Left ventricle myocardium inferior (tissue), 1 donor: ENCODE measurements around the gene RAP1GAP2. TPM values are rescaled to one million over a fixed set of nuclear protein-coding genes. Genes with fewer than 3 reads are reported as not detected.
"Not testable (repeated sequence)": the region's sequence is repeated elsewhere in the genome, so short reads cannot be mapped to it uniquely, and the experiment has no call there.

ENCODE experiments used
- DNase-seq: peaks from one replicate; pipeline ENCODE4 v3.0.0-alpha.2; 2020
- H3K27ac ChIP-seq: fragments of 200-600 bp; replicated peaks from 2 replicates; pipeline ENCODE4 v1.8.0; 2021
- H3K27me3 ChIP-seq: fragments of 200-600 bp; 2 replicates; pipeline ENCODE4 v1.8.0; 2021; ENCODE audit warnings: low read depth
- H3K36me3 ChIP-seq: fragments of 200-600 bp; 2 replicates; pipeline ENCODE4 v1.8.0; 2021
- H3K4me1 ChIP-seq: fragments of 200-600 bp; 2 replicates; pipeline ENCODE4 v1.8.0; 2021
- H3K4me3 ChIP-seq: fragments of 200-600 bp; 2 replicates; pipeline ENCODE4 v1.8.0; 2021; ENCODE audit warnings: mild to moderate bottlenecking, moderate library complexity
- H3K9me3 ChIP-seq: fragments of 200-600 bp; replicated peaks from 2 replicates; pipeline ENCODE4 v1.8.0; 2021
- CTCF ChIP-seq: fragments of 200-600 bp; IDR thresholded peaks from 2 replicates; pipeline ENCODE4 v1.8.0; 2021; ENCODE audit warnings: antibody characterized with exemption, mild to moderate bottlenecking, borderline replicate concordance
- intact Hi-C: fragments of 100-400 bp; cut with micrococcal nuclease; formaldehyde crosslinking; loops from one replicate; pipeline ENCODE4 v1.11.0; 2022
- total RNA-seq: library from RNA; stranded (reverse); fragmentation: NEBNext Ultra II Directional; extraction: Animal tissue kit (Norgen Biotek cat#: 25700); gene quantifications from one replicate; pipeline ENCODE4 v1.2.1, GENCODE V29; 2021
- donor health status: DM: no; HTN: yes; CAD: no; lungs with severe emphysema.

RAP1GAP2 gene
- total RNA-seq, 1 donor from 2014 or later = 63.8 TPM

- Histone ChIP-seq H3K36me3 (peaks cover 23% of the 10 kb centered on the region), H3K4me1 (peaks cover 14% of the 10 kb centered on the region), H3K27ac (no peak overlapping the region), H3K4me3 (no peak overlapping the region), H3K9me3 (no peaks in the 10 kb centered on the region), H3K27me3 (no peaks in the 10 kb centered on the region)
- DNase-seq = no peak
- intact Hi-C loops = no loop called here
- no peak for TF ChIP-seq CTCF
Measured at GRCh38 chr17:2986925-2987324, 190.7 kb downstream of the RAP1GAP2 start.

GRCh38 chr17:2989396-2989795 lies 193.2 kb downstream of the RAP1GAP2 start:
- H3K4me3 ChIP-seq, H3K4me1 ChIP-seq, DNase-seq, H3K27ac ChIP-seq, H3K9me3 ChIP-seq, H3K27me3 ChIP-seq, intact Hi-C loops: not testable (repeated sequence)
- H3K36me3 ChIP-seq = peaks cover 16% of the 10 kb centered on the region

GRCh38 chr17:2989855-2990254 lies 193.6 kb downstream of the RAP1GAP2 start:
- H3K9me3 ChIP-seq = no peaks in the 10 kb centered on the region
- TF ChIP-seq CTCF = no peak
- H3K4me3 ChIP-seq = no peak overlapping the region
- no peak overlapping the region for H3K27ac ChIP-seq
- DNase-seq = no peak
- no peaks in the 10 kb centered on the region for H3K4me1 ChIP-seq
- no peaks in the 10 kb centered on the region for H3K27me3 ChIP-seq
- intact Hi-C loops = no loop called here
- peaks cover 14% of the 10 kb centered on the region for H3K36me3 ChIP-seq

- no peak for DNase-seq
- H3K36me3 ChIP-seq = peaks cover 14% of the 10 kb centered on the region
- H3K4me1 ChIP-seq = no peaks in the 10 kb centered on the region
- intact Hi-C loops = no loop called here
- H3K27ac ChIP-seq = no peak overlapping the region
- TF ChIP-seq CTCF = no peak
- H3K4me3 ChIP-seq = no peak overlapping the region
- no peaks in the 10 kb centered on the region for H3K9me3 ChIP-seq
- no peaks in the 10 kb centered on the region for H3K27me3 ChIP-seq
Measured at GRCh38 chr17:2990396-2990795, 194.2 kb downstream of the RAP1GAP2 start.

GRCh38 chr17:2991396-2992180 lies 195.3 kb downstream of the RAP1GAP2 start:
- H3K4me3 ChIP-seq, DNase-seq, H3K4me1 ChIP-seq, intact Hi-C loops, H3K27ac ChIP-seq, H3K9me3 ChIP-seq, H3K27me3 ChIP-seq: not testable (repeated sequence)
- H3K36me3 ChIP-seq = peaks cover 12% of the 10 kb centered on the region

GRCh38 chr17:2994441-2994840 lies 198.2 kb downstream of the RAP1GAP2 start:
- TF ChIP-seq CTCF = no peak
- DNase-seq = no peak
- intact Hi-C loops = no loop called here
- no peaks in the 10 kb centered on the region for H3K9me3 ChIP-seq
- H3K36me3 ChIP-seq = peaks cover 22% of the 10 kb centered on the region
- H3K27ac ChIP-seq = no peak overlapping the region
- no peaks in the 10 kb centered on the region for H3K27me3 ChIP-seq
- no peaks in the 10 kb centered on the region for H3K4me1 ChIP-seq
- H3K4me3 ChIP-seq = no peak overlapping the region
